GM12878 (cell line): Measurements from ENCODE around the gene XRCC2. TPM values are rescaled to one million over a fixed set of nuclear protein-coding genes. Genes with fewer than 3 reads are reported as not detected.

ENCODE experiments used
- ATAC-seq: fragments of 200-7000 bp; cut with Tn5 transposase; 3 replicates; pipeline ENCODE4 v1.9.1; 2020; ENCODE audit warnings: mild to moderate bottlenecking, moderate library complexity
- BruUV-seq: library from RNA; stranded (reverse); fragments of 400-500 nt; replicated peaks from 2 replicates; lab custom pipeline; 2021; lab: Mats Ljungman, UMichigan
- CTCF ChIA-PET: fragments of 300-600 bp; sonication (Branson Sonifier 250); formaldehyde crosslinking; extraction: SDS; loops from one replicate; lab custom pipeline; 2021; ENCODE audit warnings: inconsistent platforms; lab: Yijun Ruan, JAX
- POLR2A ChIA-PET: fragments of 350-600 bp; formaldehyde crosslinking; extraction: SDS; loops from one replicate; lab custom pipeline; 2021; ENCODE audit warnings: inconsistent platforms; lab: Charles Lee
- RAD21 ChIA-PET: fragments of 300-600 bp; sonication (Branson Sonifier 250); formaldehyde crosslinking; loops from one replicate; lab custom pipeline; 2023; ENCODE audit warnings: antibody characterized with exemption; ENCODE audit not compliant: unreplicated experiment; lab: Charles Lee
- SMC1A ChIA-PET: fragments of 300-600 bp; sonication (Branson Sonifier 250); formaldehyde crosslinking; loops from one replicate; lab custom pipeline; 2023; ENCODE audit not compliant: unreplicated experiment, uncharacterized antibody; lab: Charles Lee
- DNase-seq: peaks from one replicate; pipeline ENCODE4 v3.0.0-alpha.2; 2011; ENCODE audit warnings: low read depth, low spot score
- FAIRE-seq: peaks from 3 replicates; lab custom pipeline; 2011; peaks lifted over from hg19 to GRCh38; lab: Jason Lieb, UNC
- H2AFZ ChIP-seq: 2 replicates; pipeline ENCODE4 v1.6.0; 2011; ENCODE audit warnings: low read depth, low read length, control low read depth; ENCODE audit not compliant: control insufficient read depth
- H3K27ac ChIP-seq: 2 replicates; pipeline ENCODE4 v1.5.1; 2011; ENCODE audit warnings: control low read depth; ENCODE audit not compliant: control insufficient read depth, insufficient read depth
- H3K27me3 ChIP-seq, 2 experiments: replicated peaks in 1 of 2; 2 replicates each; pipeline versions ENCODE4 v1.6.0 to v1.6.1; 2011; ENCODE audit warnings: low read length in 1 of 2; ENCODE audit not compliant: control insufficient read depth in 2 of 2, insufficient read depth in 2 of 2
- H3K36me3 ChIP-seq, 2 experiments: 2 replicates each; pipeline ENCODE4 v1.5.1; 2011; ENCODE audit warnings: low read length in 1 of 2; ENCODE audit not compliant: control insufficient read depth in 2 of 2, insufficient read depth in 2 of 2
- H3K4me1 ChIP-seq: 2 replicates; pipeline ENCODE4 v1.6.1; 2011; ENCODE audit warnings: mild to moderate bottlenecking, low read length, moderate library complexity, mixed read lengths; ENCODE audit not compliant: control insufficient read depth, insufficient read depth
- H3K4me2 ChIP-seq: 2 replicates; pipeline ENCODE4 v1.6.0; 2011; ENCODE audit warnings: control low read depth; ENCODE audit not compliant: control insufficient read depth, insufficient read depth
- H3K4me3 ChIP-seq: fragments of 200-600 bp; sonication (generic); 2 replicates; pipeline ENCODE4 v1.5.1; 2016
- H3K79me2 ChIP-seq: 2 replicates; pipeline ENCODE4 v1.6.0; 2011; ENCODE audit warnings: low read length; ENCODE audit not compliant: control insufficient read depth, insufficient read depth
- H3K9ac ChIP-seq: 2 replicates; pipeline ENCODE4 v1.8.0; 2011; ENCODE audit warnings: low read length, control low read depth, mixed read lengths; ENCODE audit not compliant: control insufficient read depth, insufficient read depth
- H3K9me3 ChIP-seq: replicated peaks from 3 replicates; pipeline ENCODE4 v1.5.1; 2011; ENCODE audit warnings: mild to moderate bottlenecking, low read length; ENCODE audit not compliant: control insufficient read depth, insufficient read depth
- H4K20me1 ChIP-seq: 2 replicates; pipeline ENCODE4 v1.6.0; 2011; ENCODE audit not compliant: control insufficient read depth, insufficient read depth
- CBX5 ChIP-seq: sonication (generic); IDR thresholded peaks from 2 replicates; pipeline ENCODE4 v1.6.1; 2016; ENCODE audit warnings: low read depth, moderate library complexity, mild to moderate bottlenecking, inconsistent platforms
- CREB1 ChIP-seq: IDR thresholded peaks from 2 replicates; pipeline ENCODE4 v1.6.1; 2012; ENCODE audit warnings: low read depth, mild to moderate bottlenecking, inconsistent platforms
- CUX1 ChIP-seq: IDR thresholded peaks from 2 replicates; pipeline ENCODE4 v1.6.1; 2012; ENCODE audit warnings: improper control_type of control experiment, low read depth, low read length; ENCODE audit not compliant: insufficient replicate concordance
- EZH2 ChIP-seq: IDR thresholded peaks from 2 replicates; pipeline ENCODE4 v1.6.1; 2012; ENCODE audit warnings: low read depth, mild to moderate bottlenecking, control low read depth, inconsistent platforms, low read length, borderline replicate concordance; ENCODE audit not compliant: control insufficient read depth
- NR2C2 ChIP-seq: IDR thresholded peaks from 2 replicates; pipeline ENCODE4 v1.6.1; 2011; ENCODE audit warnings: borderline replicate concordance, low read depth; ENCODE audit not compliant: control insufficient read depth, insufficient read length
- RB1 ChIP-seq: fragments of 450-650 bp; formaldehyde crosslinking; IDR thresholded peaks from 2 replicates; pipeline ENCODE4 v1.6.1; 2017; ENCODE audit warnings: mild to moderate bottlenecking, borderline replicate concordance
- RBBP5 ChIP-seq: fragments of 200-600 bp; sonication (generic); conservative IDR thresholded peaks from 2 replicates; pipeline ENCODE4 v1.6.1; 2016
- RELA ChIP-seq: fragments of 450-650 bp; IDR thresholded peaks from 2 replicates; pipeline ENCODE4 v1.8.0; 2014; ENCODE audit warnings: borderline replicate concordance; ENCODE audit not compliant: partially characterized antibody
- REST ChIP-seq: IDR thresholded peaks from 2 replicates; pipeline ENCODE4 v1.6.1; 2012; ENCODE audit warnings: mild to moderate bottlenecking, low read depth, low read length
- SMC3 ChIP-seq: IDR thresholded peaks from 2 replicates; pipeline ENCODE4 v1.6.1; 2011; ENCODE audit warnings: low read length, improper control_type of control experiment, borderline replicate concordance
- TAF1 ChIP-seq: IDR thresholded peaks from 2 replicates; pipeline ENCODE4 v1.6.1; 2011; ENCODE audit warnings: mild to moderate bottlenecking, low read depth, low read length, borderline replicate concordance
- WGBS: methylation state at CpG from one replicate; pipeline ENCODE4 v1.1.6; 2016; ENCODE audit warnings: low lambda C conversion rate; ENCODE audit not compliant: insufficient replicate concordance, insufficient coverage; ENCODE audit errors: missing lambda C conversion rate; 5-methylcytosine and 5-hydroxymethylcytosine counted together
- in situ Hi-C: fragments of 300-500 bp; cut with MboI; formaldehyde crosslinking; loops from 9 replicates; pipeline ENCODE4 v1.14.3; 2018; ENCODE audit warnings: mixed read lengths
- intact Hi-C: fragments of 100-400 bp; cut with micrococcal nuclease; formaldehyde crosslinking; loops from one replicate; pipeline ENCODE4 v1.14.2; 2022; ENCODE audit not compliant: unreplicated experiment
- polyA plus RNA-seq, 11 experiments: library from polyadenylated mRNA; depleted of rRNA in 4 of 11; unstranded in 6 of 11; stranded (reverse) in 5 of 11; fragments of >200 nt; fragmentation: Nextera tagmentation in 4 of 11; fragmentation: Illumina TruSeq in 1 of 11; extraction: Ambion mirVana in 4 of 11; extraction: Trizol in 1 of 11; gene quantifications; 1 replicate in 1 of 11; 2 replicates in 10 of 11; pipeline versions ENCODE4 v1.2.1 to v1.2.3, GENCODE V29; 2011 to 2016; ENCODE audit warnings: inconsistent platforms in 2 of 11, missing spikeins in 2 of 11, low read depth in 1 of 11
- total RNA-seq, 4 experiments: library from RNA; depleted of rRNA in 3 of 4; stranded (reverse); fragments of >200 nt in 3 of 4; fragmentation: Illumina TruSeq in 1 of 4; extraction: Trizol in 1 of 4; gene quantifications; 2 replicates each; pipeline versions ENCODE4 v1.2.1 to v1.2.3, GENCODE V29; 2013 to 2021

XRCC2 gene
- total and polyA plus RNA-seq, 10 of the 15 experiments (the other 5 are each of a cell fraction or from before 2014, with no cell fraction given): 4.8 to 21.4 (median 13.9) TPM

- TF ChIP-seq CUX1 (no peak), RBBP5 (no peak)
These were observed 60.8 kb downstream of the XRCC2 start (continued) for GRCh38 chr7:152615031-152615741.

- Histone ChIP-seq H3K4me1 (no peaks in the 10 kb centered on the region), H4K20me1 (no peaks in the 10 kb centered on the region), H2AFZ (no peak overlapping the region), H3K79me2 (no peaks in the 10 kb centered on the region), H3K9me3 (no peaks in the 10 kb centered on the region), H3K36me3 (no peaks in the 10 kb centered on the region), H3K27ac (no peak overlapping the region), H3K9ac (no peak overlapping the region), H3K4me3 (no peak overlapping the region), H3K27me3 (no peaks in the 10 kb centered on the region), H3K4me2 (no peak overlapping the region)
- DNase-seq: no peak
- ChIA-PET POLR2A (no interaction called here), RAD21 (no interaction called here), CTCF (interaction anchor here (1.4 kb wide), 1 partner anchor 98 kb away, joined by 3 read pairs; no protein-coding TSS in a partner anchor), SMC1A (no interaction called here)
- no peak for FAIRE-seq
- 68% methylated on average over 4 of the region's 4 CpGs for whole genome bisulfite sequencing
- 0 out of 3 replicates have a peak, but pooled peaks have one; percentile 33 for ATAC-seq
- intact Hi-C loops: no loop called here
- in situ Hi-C loops: no loop called here
- no TSS peak for BruUV-seq
- TF ChIP-seq SMC3 (no peak), RELA (no peak), REST (no peak), TAF1 (no peak), CBX5 (no peak), EZH2 (no peak), CREB1 (no peak), NR2C2 (no peak), RB1 (no peak), RBBP5 (no peak)
These were observed 67.3 kb downstream of the XRCC2 start for GRCh38 chr7:152608656-152609055.
